Measurements from ENCODE around the gene CACNA1D.

The CACNA1D gene

GRCh38 chr3:53764026-53764775, 269.8 kb downstream of the CACNA1D start:
- DNase-seq: no peak

GRCh38 chr3:53765753-53766152, 271.3 kb downstream of the CACNA1D start:
- DNase-seq: no peak

GRCh38 chr3:53766706-53767105, 272.3 kb downstream of the CACNA1D start:
- DNase-seq: no peak

- DNase-seq: no peak
Observed at GRCh38 chr3:53768478-53769459, 274.4 kb downstream of the CACNA1D start.

GRCh38 chr3:53772562-53772961, 278.2 kb downstream of the CACNA1D start:
- no peak for DNase-seq

- DNase-seq: no peak
Observed at GRCh38 chr3:53773021-53773436, 278.6 kb downstream of the CACNA1D start.

- no peak for DNase-seq
Observed at GRCh38 chr3:53773611-53774368, 279.4 kb downstream of the CACNA1D start.

GRCh38 chr3:53774414-53774813, 280.0 kb downstream of the CACNA1D start:
- no peak for DNase-seq

- no peak for DNase-seq
Observed at GRCh38 chr3:53775018-53775417, 280.6 kb downstream of the CACNA1D start.

GRCh38 chr3:53775834-53776251, 281.4 kb downstream of the CACNA1D start:
- DNase-seq: no peak

- no peak for DNase-seq
Observed at GRCh38 chr3:53776494-53777101, 282.2 kb downstream of the CACNA1D start.

GRCh38 chr3:53777468-53777867, 283.1 kb downstream of the CACNA1D start:
- DNase-seq: no peak

- no peak for DNase-seq
Observed at GRCh38 chr3:53778153-53778552, 283.7 kb downstream of the CACNA1D start.

GRCh38 chr3:53780171-53780570, 285.8 kb downstream of the CACNA1D start:
- no peak for DNase-seq

- DNase-seq: no peak
Observed at GRCh38 chr3:53780806-53781205, 286.4 kb downstream of the CACNA1D start.

- DNase-seq: no peak
Observed at GRCh38 chr3:53787016-53787415, 292.6 kb downstream of the CACNA1D start.

GRCh38 chr3:53788038-53788437, 293.6 kb downstream of the CACNA1D start:
- no peak for DNase-seq

- no peak for DNase-seq
Observed at GRCh38 chr3:53789459-53789858, 295.0 kb downstream of the CACNA1D start.

GRCh38 chr3:53790470-53790869, 296.1 kb downstream of the CACNA1D start:
- DNase-seq: no peak

GRCh38 chr3:53791317-53791716, 296.9 kb downstream of the CACNA1D start:
- no peak for DNase-seq

GRCh38 chr3:53792866-53793265, 298.5 kb downstream of the CACNA1D start:
- no peak for DNase-seq

- DNase-seq: no peak
Observed at GRCh38 chr3:53794597-53794996, 300.2 kb downstream of the CACNA1D start.

GRCh38 chr3:53795176-53795575, 300.8 kb downstream of the CACNA1D start:
- no peak for DNase-seq

All from activated effector memory CD4-positive, alpha-beta T cell treated with anti-CD3 and anti-CD28 coated beads, Interleukin-2, amount 50 U/mL, for 16 hours (primary cell).